CD8-positive, alpha-beta memory T cell (primary cell): ENCODE data around the gene FLAD1. TPM values are rescaled to one million over a fixed set of nuclear protein-coding genes. Genes with fewer than 3 reads are reported as not detected.

ENCODE experiments used
- CTCF ChIA-PET: fragments of 350-600 bp; sonication (Branson Sonifier 250); formaldehyde crosslinking; loops from one replicate; lab custom pipeline; 2021; ENCODE audit warnings: antibody characterized with exemption; lab: Charles Lee
- POLR2A ChIA-PET: fragments of 350-600 bp; sonication (Branson Sonifier 250); formaldehyde crosslinking; loops from one replicate; lab custom pipeline; 2021; ENCODE audit warnings: antibody characterized with exemption; lab: Charles Lee
- DNase-seq, 5 donors: peaks; one replicate each; pipeline versions ENCODE4 v3.0.0 to v3.0.0-alpha.2; 2020 to 2022; ENCODE audit warnings: mixed read lengths in 1 of 5
- H3K27ac ChIP-seq: one replicate; pipeline ENCODE4 v1.7.0; 2013; ENCODE audit warnings: low read depth, mild to moderate bottlenecking, low read length, moderate library complexity
- H3K27me3 ChIP-seq: 2 replicates; pipeline ENCODE4 v1.7.0; 2013; ENCODE audit warnings: low read length, mild to moderate bottlenecking; ENCODE audit not compliant: insufficient read depth, poor library complexity, severe bottlenecking
- H3K36me3 ChIP-seq: 2 replicates; pipeline ENCODE4 v1.7.0; 2013; ENCODE audit warnings: mild to moderate bottlenecking, low read length, moderate library complexity; ENCODE audit not compliant: insufficient read depth
- H3K4me1 ChIP-seq: 2 replicates; pipeline ENCODE4 v1.7.0; 2013; ENCODE audit warnings: mild to moderate bottlenecking, low read length, moderate library complexity; ENCODE audit not compliant: insufficient read depth
- H3K4me3 ChIP-seq: 2 replicates; pipeline ENCODE4 v1.7.0; 2013; ENCODE audit warnings: mild to moderate bottlenecking, low read length
- H3K9me3 ChIP-seq: 2 replicates; pipeline ENCODE4 v1.7.0; 2013; ENCODE audit warnings: mild to moderate bottlenecking, low read length
- H3K27ac Mint-ChIP-seq, 8 donors: one replicate each; pipeline ENCODE4 v1.8.0; 2020 to 2021; ENCODE audit warnings: mixed read lengths in 8 of 8, mild to moderate bottlenecking in 6 of 8, inconsistent platforms in 3 of 8, moderate library complexity in 3 of 8
- H3K27me3 Mint-ChIP-seq, 2 donors: one replicate each; pipeline ENCODE4 v1.8.0; 2020 to 2021; ENCODE audit warnings: mixed read lengths in 2 of 2, mild to moderate bottlenecking in 1 of 2, moderate library complexity in 1 of 2
- H3K36me3 Mint-ChIP-seq, 3 donors: one replicate each; pipeline ENCODE4 v1.8.0; 2020 to 2021; ENCODE audit warnings: mixed read lengths in 3 of 3, inconsistent platforms in 1 of 3, mild to moderate bottlenecking in 1 of 3
- H3K4me1 Mint-ChIP-seq, 3 donors: one replicate each; pipeline ENCODE4 v1.8.0; 2020 to 2021; ENCODE audit warnings: mixed read lengths in 3 of 3, inconsistent platforms in 1 of 3, mild to moderate bottlenecking in 1 of 3
- H3K4me3 Mint-ChIP-seq, 7 donors: one replicate each; pipeline ENCODE4 v1.8.0; 2020 to 2021; ENCODE audit warnings: mixed read lengths in 7 of 7, mild to moderate bottlenecking in 6 of 7, moderate library complexity in 4 of 7, inconsistent platforms in 2 of 7
- H3K9me3 Mint-ChIP-seq, 5 donors: one replicate each; pipeline ENCODE4 v1.8.0; 2020 to 2022; ENCODE audit warnings: mixed read lengths in 5 of 5, mild to moderate bottlenecking in 3 of 5, moderate library complexity in 2 of 5, inconsistent platforms in 1 of 5
- polyA plus RNA-seq: library from polyadenylated mRNA; unstranded; fragments of 300-500 nt; fragmentation: Illumina TruSeq; gene quantifications from one replicate; pipeline ENCODE4 v1.2.3, GENCODE V29; 2021
- total RNA-seq, 2 experiments: library from RNA; stranded (reverse); gene quantifications; one replicate each; pipeline ENCODE4 v1.2.3, GENCODE V29; 2021

Gene FLAD1
- total and polyA plus RNA-seq, 3 experiments from 2014 or later: 51.2 to 76.3 (median 73.7) TPM

- Histone ChIP-seq H3K9me3 (no peaks in the 10 kb centered on the region), H3K4me3 (no peak overlapping the region), H3K4me1 (peaks cover 50% of the 10 kb centered on the region), H3K36me3 (peaks cover 45% of the 10 kb centered on the region), H3K27ac (peak overlapping the region; percentile 24), H3K27me3 (no peaks in the 10 kb centered on the region)
- ChIA-PET CTCF (interaction anchor here (1.1 to 2.6 kb wide), 3 partner anchors 9 to 49 kb away, joined by 3 to 7 read pairs (median 7); partner anchors contain the start of genes PMVK and PYGO2), POLR2A (interaction anchor here (0.7 to 0.8 kb wide), 2 partner anchors 8 to 36 kb away, joined by 3 read pairs; partner anchors contain the start of gene PMVK)
- Mint-ChIP-seq H3K4me3 (peak overlapping the region in 2 of 7 donors; percentile 27 to 44), H3K27me3 (peaks cover 0 to 4% of the 10 kb centered on the region in 2 donors), H3K27ac (peak overlapping the region in 6 of 8 donors; percentile 17 to 98 (median 64)), H3K9me3 (no peaks in the 10 kb centered on the region), H3K36me3 (peaks cover 8 to 67% (median 9%) of the 10 kb centered on the region in 3 donors), H3K4me1 (peaks cover 43 to 66% (median 57%) of the 10 kb centered on the region in 3 donors)
- no peak for DNase-seq
Observed at GRCh38 chr1:154945160-154945961, 37.8 kb upstream of the FLAD1 start.

GRCh38 chr1:154945962-154946850, 36.9 kb upstream of the FLAD1 start:
- no peak overlapping the region for H3K4me3 ChIP-seq
- H3K9me3 ChIP-seq: no peaks in the 10 kb centered on the region
- Mint-ChIP-seq H3K4me1 (peaks cover 43 to 66% (median 57%) of the 10 kb centered on the region in 3 donors), H3K4me3 (peak overlapping the region in 1 of 7 donors; percentile 13), H3K36me3 (peaks cover 8 to 76% (median 13%) of the 10 kb centered on the region in 3 donors), H3K27ac (peak overlapping the region in 7 of 8 donors; percentile 43 to 98 (median 65)), H3K9me3 (no peaks in the 10 kb centered on the region), H3K27me3 (peaks cover 0 to 4% of the 10 kb centered on the region in 2 donors)
- H3K4me1 ChIP-seq: peaks cover 50% of the 10 kb centered on the region
- H3K36me3 ChIP-seq: peaks cover 54% of the 10 kb centered on the region
- ChIA-PET POLR2A (interaction anchor here (0.7 to 0.8 kb wide), 2 partner anchors 35 to 279 kb away, joined by 3 read pairs; no protein-coding TSS in a partner anchor), CTCF (interaction anchor here (1.1 to 2.2 kb wide), 3 partner anchors 10 to 53 kb away, joined by 3 to 7 read pairs (median 5); partner anchors contain the start of gene PMVK)
- H3K27me3 ChIP-seq: no peaks in the 10 kb centered on the region
- DNase-seq: no peak
- H3K27ac ChIP-seq: no peak overlapping the region

- Mint-ChIP-seq H3K4me3 (no peak overlapping the region), H3K4me1 (peaks cover 46 to 66% (median 57%) of the 10 kb centered on the region in 3 donors), H3K9me3 (no peaks in the 10 kb centered on the region), H3K27ac (peak overlapping the region in 5 of 8 donors; percentile 43 to 98 (median 89)), H3K36me3 (peaks cover 8 to 94% (median 13%) of the 10 kb centered on the region in 3 donors), H3K27me3 (peaks cover 0 to 9% of the 10 kb centered on the region in 2 donors)
- no peak overlapping the region for H3K4me3 ChIP-seq
- no peaks in the 10 kb centered on the region for H3K9me3 ChIP-seq
- peaks cover 50% of the 10 kb centered on the region for H3K4me1 ChIP-seq
- no peak overlapping the region for H3K27ac ChIP-seq
- no peaks in the 10 kb centered on the region for H3K27me3 ChIP-seq
- CTCF ChIA-PET: interaction anchor here (1.0 to 1.2 kb wide), 2 partner anchors 46 to 68 kb away, joined by 3 read pairs; no protein-coding TSS in a partner anchor
- DNase-seq: no peak
- POLR2A ChIA-PET: interaction anchor here (1.0 kb wide), 1 partner anchor 12 kb away, joined by 4 read pairs; the partner anchor contains the start of gene PMVK
- H3K36me3 ChIP-seq: peaks cover 56% of the 10 kb centered on the region
Observed at GRCh38 chr1:154948079-154948478, 35.1 kb upstream of the FLAD1 start.

GRCh38 chr1:154951901-154952657, 31.1 kb upstream of the FLAD1 start:
- Histone ChIP-seq H3K27me3 (no peaks in the 10 kb centered on the region), H3K36me3 (peaks cover 33% of the 10 kb centered on the region), H3K4me3 (peak overlapping the region; percentile 85), H3K27ac (peak overlapping the region; percentile 100), H3K4me1 (peaks cover 65% of the 10 kb centered on the region), H3K9me3 (no peaks in the 10 kb centered on the region)
- Mint-ChIP-seq H3K4me3 (peak overlapping the region; percentile 95 to 99 (median 97)), H3K36me3 (peaks cover 5 to 83% (median 12%) of the 10 kb centered on the region in 3 donors), H3K9me3 (no peaks in the 10 kb centered on the region), H3K4me1 (peaks cover 67 to 79% (median 74%) of the 10 kb centered on the region in 3 donors), H3K27me3 (peaks cover 0 to 10% of the 10 kb centered on the region in 2 donors), H3K27ac (peak overlapping the region; percentile 99 to 100 (median 100))
- DNase-seq: peak; percentile 50 to 74 (median 63)
- ChIA-PET CTCF (interaction anchor here (0.8 to 5.9 kb wide), 11 partner anchors 9 to 393 kb away, joined by 3 to 65 read pairs (median 4); partner anchors contain the start of genes PMVK, PYGO2 and SHC1), POLR2A (interaction anchor here (0.5 to 1.0 kb wide), 6 partner anchors 9 to 1493 kb away, joined by 3 to 6 read pairs (median 4); no protein-coding TSS in a partner anchor)

GRCh38 chr1:154952664-154953063, 30.5 kb upstream of the FLAD1 start:
- H3K27ac Mint-ChIP-seq: peak overlapping the region; percentile 99 to 100 (median 100)
- CTCF ChIA-PET: interaction anchor here (1.1 to 5.9 kb wide), 8 partner anchors 9 to 393 kb away, joined by 3 to 65 read pairs (median 4); partner anchors contain the start of genes PMVK and PYGO2
- POLR2A ChIA-PET: interaction anchor here (0.6 to 3.8 kb wide), 5 partner anchors 9 to 1492 kb away, joined by 3 to 45 read pairs (median 4); partner anchors contain the start of gene PMVK
- H3K4me1 Mint-ChIP-seq: peaks cover 67 to 84% (median 80%) of the 10 kb centered on the region in 3 donors
- no peaks in the 10 kb centered on the region for H3K27me3 ChIP-seq
- DNase-seq: no peak
- no peaks in the 10 kb centered on the region for H3K9me3 Mint-ChIP-seq
- no peaks in the 10 kb centered on the region for H3K9me3 ChIP-seq
- H3K36me3 ChIP-seq: peaks cover 29% of the 10 kb centered on the region
- H3K4me3 Mint-ChIP-seq: peak overlapping the region; percentile 95 to 99 (median 97)
- H3K4me1 ChIP-seq: peaks cover 70% of the 10 kb centered on the region
- H3K27me3 Mint-ChIP-seq: peaks cover 0 to 10% of the 10 kb centered on the region in 2 donors
- H3K4me3 ChIP-seq: peak overlapping the region; percentile 85
- H3K36me3 Mint-ChIP-seq: peaks cover 5 to 82% (median 12%) of the 10 kb centered on the region in 3 donors
- peak overlapping the region; percentile 100 for H3K27ac ChIP-seq

GRCh38 chr1:154953611-154954038, 29.5 kb upstream of the FLAD1 start:
- Mint-ChIP-seq H3K4me1 (peaks cover 63 to 88% (median 86%) of the 10 kb centered on the region in 3 donors), H3K27me3 (peaks cover 0 to 10% of the 10 kb centered on the region in 2 donors), H3K4me3 (peak overlapping the region; percentile 95 to 99 (median 97)), H3K27ac (peak overlapping the region; percentile 99 to 100 (median 100)), H3K9me3 (no peaks in the 10 kb centered on the region), H3K36me3 (peaks cover 3 to 80% (median 11%) of the 10 kb centered on the region in 3 donors)
- Histone ChIP-seq H3K9me3 (no peaks in the 10 kb centered on the region), H3K36me3 (peaks cover 20% of the 10 kb centered on the region), H3K27me3 (no peaks in the 10 kb centered on the region), H3K4me3 (peak overlapping the region; percentile 85), H3K4me1 (peaks cover 68% of the 10 kb centered on the region), H3K27ac (peak overlapping the region; percentile 100)
- ChIA-PET POLR2A (interaction anchor here (3.6 to 3.8 kb wide), 2 partner anchors 13 to 16 kb away, joined by 15 to 45 read pairs; partner anchors contain the start of gene PMVK), CTCF (interaction anchor here (1.5 to 5.9 kb wide), 4 partner anchors 8 to 64 kb away, joined by 4 to 65 read pairs (median 12); partner anchors contain the start of genes PMVK and PYGO2)
- DNase-seq: no peak
